Epithelial cell of proximal tubule (primary cell): ENCODE results near the gene FNDC5. TPM values are rescaled to one million over a fixed set of nuclear protein-coding genes. Genes with fewer than 3 reads are reported as not detected.

Experiments
- DNase-seq: peaks from one replicate; pipeline ENCODE4 v3.0.0-alpha.2; 2011; ENCODE audit warnings: low read depth
- H3K4me3 ChIP-seq: 2 replicates; pipeline ENCODE4 v1.5.1; 2011; ENCODE audit warnings: low read depth, mild to moderate bottlenecking, low read length
- CTCF ChIP-seq: conservative IDR thresholded peaks from 2 replicates; pipeline ENCODE4 v1.5.1; 2012; ENCODE audit warnings: low read depth, mild to moderate bottlenecking, low read length
- total RNA-seq: library from RNA; depleted of rRNA; stranded (reverse); fragments of >200 nt; gene quantifications from 2 replicates; pipeline ENCODE4 v1.2.3, GENCODE V29; 2015

FNDC5 gene
- total RNA-seq, 1 donor from 2014 or later: not detected

GRCh38 chr1:32887623-32888022 is 16.9 kb upstream of the FNDC5 start:
- DNase-seq: no peak
- no peak overlapping the region for H3K4me3 ChIP-seq
- no peak for TF ChIP-seq CTCF

- TF ChIP-seq CTCF: no peak
- no peak for DNase-seq
- H3K4me3 ChIP-seq: no peak overlapping the region
Observed at GRCh38 chr1:32886828-32887414, 16.2 kb upstream of the FNDC5 start.

DNA sequence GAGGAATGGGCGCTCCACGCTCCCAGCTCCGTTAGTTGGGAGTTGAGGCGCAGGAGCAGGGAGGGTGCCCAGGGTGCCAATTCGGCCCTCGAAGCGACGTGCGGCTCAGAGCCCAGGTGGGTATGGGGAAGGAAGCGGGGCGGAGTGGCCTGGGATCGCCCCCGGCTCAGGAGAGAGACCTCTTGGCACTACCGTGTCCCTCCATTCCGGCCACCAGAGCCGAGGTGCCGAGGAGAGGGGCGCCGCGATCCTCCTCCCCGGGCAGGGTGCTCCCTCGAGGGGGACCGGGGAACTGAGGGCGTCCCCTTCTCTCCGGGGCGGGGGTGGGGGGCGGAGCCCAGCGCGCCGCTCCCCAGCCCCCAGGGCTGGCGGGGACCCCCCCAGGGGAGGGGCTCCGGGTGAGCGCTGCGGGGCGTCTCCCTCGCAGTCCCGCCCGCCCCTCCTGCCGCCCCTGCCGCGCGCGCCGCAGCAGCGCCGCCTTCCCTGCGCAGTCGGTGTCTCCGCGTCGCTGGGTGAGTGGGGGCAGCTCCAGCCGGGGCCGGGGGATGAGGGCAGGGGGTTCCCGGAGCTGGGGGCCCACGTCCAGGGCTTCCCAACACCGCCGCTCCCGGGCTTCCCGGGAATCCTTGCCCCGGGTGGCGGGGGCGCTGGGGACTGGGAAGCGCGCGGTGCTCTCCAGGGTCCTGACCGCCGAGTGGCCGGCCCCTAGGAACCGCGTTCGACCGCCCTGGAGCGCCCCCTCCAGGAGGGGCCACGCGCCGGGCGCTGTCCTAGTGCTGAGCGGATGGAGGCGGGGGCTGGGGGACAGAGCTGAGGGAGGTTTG is 15.5 kb upstream of the FNDC5 start, which contains the start of gene HPCA:
Gene HPCA (plus strand): TSS at position 488 of the 824 bp plus-strand sequence. CDS start 2,408 bp downstream, outside the sequence.
- H3K4me3 ChIP-seq: peak within 1 kb of the TSS; percentile 16
- no peak for DNase-seq
- TF ChIP-seq CTCF: peak; percentile 75

GRCh38 chr1:32885676-32886003 is 14.9 kb upstream of the FNDC5 start:
- DNase-seq: no peak
- TF ChIP-seq CTCF: no peak
- no peak overlapping the region for H3K4me3 ChIP-seq

- TF ChIP-seq CTCF: no peak
- DNase-seq: no peak
- H3K4me3 ChIP-seq: no peak overlapping the region
Observed at GRCh38 chr1:32884726-32885125, 14.0 kb upstream of the FNDC5 start.

- DNase-seq: no peak
- TF ChIP-seq CTCF: no peak
- H3K4me3 ChIP-seq: no peak overlapping the region
Observed at GRCh38 chr1:32884032-32884372, 13.3 kb upstream of the FNDC5 start.

DNA sequence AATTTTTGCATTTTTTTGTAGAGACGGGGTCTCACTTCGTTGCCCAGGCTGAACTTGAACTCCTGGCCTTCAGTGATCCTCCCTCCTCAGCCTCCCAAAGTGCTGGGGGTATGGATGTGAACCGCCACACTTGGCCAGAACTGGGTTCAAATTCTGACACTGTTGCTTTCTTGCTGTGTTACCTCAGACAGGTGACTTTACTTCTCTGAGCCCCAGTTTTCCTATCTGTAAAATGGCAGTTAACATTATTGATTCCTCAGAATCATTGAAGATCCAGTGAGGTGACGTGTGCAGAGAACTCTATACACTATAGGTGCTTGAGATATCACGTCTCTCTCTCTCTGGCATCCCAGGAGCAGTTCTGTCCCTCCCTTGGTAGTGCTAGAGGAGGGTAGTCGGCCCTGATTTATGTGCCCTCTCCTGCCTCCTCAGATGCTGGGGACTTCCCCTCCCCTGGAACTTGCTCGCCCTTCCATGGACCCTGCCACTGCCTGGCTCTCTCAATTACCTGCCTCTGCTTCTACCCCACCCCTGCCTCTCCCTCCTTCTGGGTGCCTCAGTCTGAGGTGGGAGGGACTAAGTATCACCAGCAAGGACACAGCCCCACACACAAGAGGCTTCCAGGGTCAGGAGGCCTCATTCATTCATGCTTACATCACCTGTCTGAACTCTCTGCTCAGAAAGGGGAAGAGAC is 12.8 kb upstream of the FNDC5 start:
- no peak for TF ChIP-seq CTCF
- no peak for DNase-seq
- no peak overlapping the region for H3K4me3 ChIP-seq
